ENCODE data around the gene PLPP7. TPM values are rescaled to one million over a fixed set of nuclear protein-coding genes. Genes with fewer than 3 reads are reported as not detected.

Gene PLPP7
- polyA plus RNA-seq, 1 donor (not counting 4 experiments of a cell fraction or from before 2014, with no cell fraction given), result not detected

- TF ChIP-seq EZH2 (IDR thresholded peaks at IDR 0.05; ENCODE audit: low read length) (no peak), CTCF (optimal IDR thresholded peaks at IDR 0.05 in 1 of 3, IDR thresholded peaks at IDR 0.05 in 1 of 3, conservative IDR thresholded peaks at IDR 0.05 in 1 of 3; ENCODE audit: extremely low read depth in 1 of 3, insufficient read depth in 2 of 3, low read length in 3 of 3) (no peak)
- no peak overlapping the region for H3K4me2 ChIP-seq (ENCODE audit: control insufficient read depth, extremely low read depth, insufficient read depth, low read depth, low read length)
- no peak overlapping the region for H3K9ac ChIP-seq (ENCODE audit: control insufficient read depth, extremely low read depth, insufficient read depth, low read length)
- H4K20me1 ChIP-seq (ENCODE audit: control insufficient read depth, extremely low read depth, insufficient read depth, low read length), result no peaks in the 10 kb centered on the region
- FAIRE-seq, result no peak
- H3K4me1 ChIP-seq (ENCODE audit: control insufficient read depth, extremely low read depth, insufficient read depth, low read length), result peaks cover 13% of the 10 kb centered on the region
- H3K36me3 ChIP-seq (ENCODE audit: control insufficient read depth in 2 of 2, extremely low read depth in 1 of 2, insufficient read depth in 2 of 2, low read length in 2 of 2), result no peaks in the 10 kb centered on the region
- no peak overlapping the region for H3K27ac ChIP-seq (ENCODE audit: control insufficient read depth, insufficient read depth, low read length)
- H3K9me3 ChIP-seq (ENCODE audit: control insufficient read depth, low read depth, low read length), result no peaks in the 10 kb centered on the region
- H3K9me1 ChIP-seq (ENCODE audit: control insufficient read depth, extremely low read depth, insufficient read depth, low read length), result no peaks in the 10 kb centered on the region
- dilution Hi-C loops (cut with MboI; ENCODE audit: extremely low pct_ligation_motif_present, low sequenced_read_pairs), result no loop called here
- no peaks in the 10 kb centered on the region for H3K79me2 ChIP-seq (ENCODE audit: control insufficient read depth, insufficient read depth, low read length)
- H3K4me3 ChIP-seq (ENCODE audit: control insufficient read depth in 2 of 3, extremely low read depth in 1 of 3, insufficient read depth in 2 of 3, low read depth in 1 of 3, low read length in 3 of 3), result no peak overlapping the region
- H3K27me3 ChIP-seq (ENCODE audit: control insufficient read depth, extremely low read depth, insufficient read depth, low read length), result peaks cover 6% of the 10 kb centered on the region
- no peak for DNase-seq (ENCODE audit: low read depth, low spot score)
- H2AFZ ChIP-seq (ENCODE audit: control insufficient read depth, low read length), result no peak overlapping the region
Observed at GRCh38 chr9:131263701-131264100, 25.8 kb upstream of the PLPP7 start.

- Histone ChIP-seq H3K9ac (ENCODE audit: control insufficient read depth, extremely low read depth, insufficient read depth, low read length) (no peak overlapping the region), H3K4me2 (ENCODE audit: control insufficient read depth, extremely low read depth, insufficient read depth, low read depth, low read length) (no peak overlapping the region), H3K9me1 (ENCODE audit: control insufficient read depth, extremely low read depth, insufficient read depth, low read length) (no peaks in the 10 kb centered on the region), H3K36me3 (ENCODE audit: control insufficient read depth in 2 of 2, extremely low read depth in 1 of 2, insufficient read depth in 2 of 2, low read length in 2 of 2) (no peaks in the 10 kb centered on the region), H3K27ac (ENCODE audit: control insufficient read depth, insufficient read depth, low read length) (no peak overlapping the region), H3K4me1 (ENCODE audit: control insufficient read depth, extremely low read depth, insufficient read depth, low read length) (peaks cover 13% of the 10 kb centered on the region), H2AFZ (ENCODE audit: control insufficient read depth, low read length) (no peak overlapping the region), H4K20me1 (ENCODE audit: control insufficient read depth, extremely low read depth, insufficient read depth, low read length) (no peaks in the 10 kb centered on the region), H3K79me2 (ENCODE audit: control insufficient read depth, insufficient read depth, low read length) (no peaks in the 10 kb centered on the region), H3K27me3 (ENCODE audit: control insufficient read depth, extremely low read depth, insufficient read depth, low read length) (peaks cover 6% of the 10 kb centered on the region), H3K9me3 (ENCODE audit: control insufficient read depth, low read depth, low read length) (no peaks in the 10 kb centered on the region), H3K4me3 (ENCODE audit: control insufficient read depth in 2 of 3, extremely low read depth in 1 of 3, insufficient read depth in 2 of 3, low read depth in 1 of 3, low read length in 3 of 3) (no peak overlapping the region)
- no peak for DNase-seq (ENCODE audit: low read depth, low spot score)
- no peak for FAIRE-seq
- TF ChIP-seq EZH2 (IDR thresholded peaks at IDR 0.05; ENCODE audit: low read length) (no peak), CTCF (optimal IDR thresholded peaks at IDR 0.05 in 1 of 3, IDR thresholded peaks at IDR 0.05 in 1 of 3, conservative IDR thresholded peaks at IDR 0.05 in 1 of 3; ENCODE audit: extremely low read depth in 1 of 3, insufficient read depth in 2 of 3, low read length in 3 of 3) (no peak)
- dilution Hi-C loops (cut with MboI; ENCODE audit: extremely low pct_ligation_motif_present, low sequenced_read_pairs), result no loop called here
Observed at GRCh38 chr9:131264231-131264630, 25.3 kb upstream of the PLPP7 start.

All from keratinocyte (primary cell).